ENCODE data around the gene ARHGAP40. TPM values are rescaled to one million over a fixed set of nuclear protein-coding genes. Genes with fewer than 3 reads are reported as not detected.
A peak's percentile ranks its signal among the peaks of the same experiment; 100 is the strongest.

The ARHGAP40 gene
- total and polyA plus RNA-seq, 2 of the 4 experiments (the other 2 are of a cell fraction), result not detected

DNA sequence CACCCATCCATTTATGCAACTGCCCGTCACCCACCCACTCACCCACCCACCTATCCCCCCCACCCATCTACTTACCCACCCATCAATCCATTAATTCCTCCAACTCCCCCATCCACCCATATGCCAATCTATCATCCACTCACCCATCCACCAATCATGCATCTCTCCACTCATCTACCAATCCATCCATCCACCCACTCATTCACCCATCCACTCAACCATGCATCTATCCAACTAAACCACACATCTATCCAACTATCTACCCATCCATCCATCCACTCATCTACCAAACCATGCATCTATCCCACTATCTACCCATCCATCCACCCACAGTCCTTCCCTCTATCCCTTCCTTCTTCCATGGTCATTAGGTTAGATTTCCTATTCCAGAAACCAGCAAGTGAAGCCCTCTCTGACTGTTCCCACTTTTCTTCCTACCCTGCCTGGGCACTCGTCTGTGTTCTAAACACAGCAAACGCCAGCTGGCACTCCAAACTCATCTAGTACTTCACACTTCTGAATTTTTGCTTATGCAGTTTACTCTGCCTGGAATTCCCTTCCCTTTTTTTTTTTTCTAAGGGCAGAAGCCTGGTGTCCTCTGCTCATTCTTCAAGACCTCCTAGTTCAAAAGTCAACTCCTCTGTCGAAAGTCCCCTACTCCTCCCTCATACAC is 43.1 kb downstream of the ARHGAP40 start:
- no peaks in the 10 kb centered on the region for H3K79me1 ChIP-seq (ENCODE audit: low read depth in 1 of 2, low read length in 2 of 2)
- no peaks in the 10 kb centered on the region for H3K4me1 ChIP-seq (ENCODE audit: control insufficient read depth, insufficient read depth, low read length)
- no TSS peak for BruUV-seq (replicated peaks)
- H3K9me3 ChIP-seq (ENCODE audit: control insufficient read depth, insufficient read depth, low read length), result no peaks in the 10 kb centered on the region
- no peak overlapping the region for H3K9ac ChIP-seq (ENCODE audit: low read depth, low read length)
- dilution Hi-C loops (cut with HindIII; ENCODE audit: low sequenced_read_pairs, unreplicated experiment) (no loop called here), in situ Hi-C loops (cut with MboI; ENCODE audit: low sequenced_read_pairs) (loop anchor here (5.0 to 10.0 kb wide), 4 partner anchors 90 to 400 kb away; no protein-coding TSS in a partner anchor), intact Hi-C loops (cut with micrococcal nuclease) (no loop called here)
- no peak overlapping the region for H3K4me2 ChIP-seq (ENCODE audit: low read depth, low read length)
- H3K56ac ChIP-seq (ENCODE audit: extremely low read depth, insufficient read depth, low read length), result no peak overlapping the region
- H2AK9ac ChIP-seq (replicated peaks; ENCODE audit: low read depth, low read length, poor library complexity), result peak overlapping the region; percentile 6
- no peak overlapping the region for H4K8ac ChIP-seq (ENCODE audit: low read depth in 2 of 2, low read length in 2 of 2)
- TF ChIP-seq SMC3 (IDR thresholded peaks at IDR 0.05; ENCODE audit: low read depth, low read length), result no peak
- TF ChIP-seq NFE2L2 (IDR thresholded peaks at IDR 0.05; ENCODE audit: low read depth, low read length), result no peak
- TF ChIP-seq MAFK (IDR thresholded peaks at IDR 0.05; ENCODE audit: low read depth, low read length), result no peak
- TF ChIP-seq RAD21 (IDR thresholded peaks at IDR 0.05; ENCODE audit: low read length), result no peak
- TF ChIP-seq MXI1 (IDR thresholded peaks at IDR 0.05; ENCODE audit: borderline replicate concordance, low read depth, low read length), result no peak
- no peak for TF ChIP-seq RFX5 (IDR thresholded peaks at IDR 0.05; ENCODE audit: low read depth, low read length)
- no peak for TF ChIP-seq CEBPB (IDR thresholded peaks at IDR 0.05; ENCODE audit: low read depth, low read length)
- TF ChIP-seq CHD1 (IDR thresholded peaks at IDR 0.05; ENCODE audit: low read depth, low read length), result no peak
- TF ChIP-seq MAZ (IDR thresholded peaks at IDR 0.05; ENCODE audit: borderline replicate concordance, low read depth, low read length), result no peak
- TF ChIP-seq POLR2A (IDR thresholded peaks at IDR 0.05; ENCODE audit: low read depth, low read length), result no peak
- no peak for TF ChIP-seq BHLHE40 (IDR thresholded peaks at IDR 0.05; ENCODE audit: low read depth, low read length)
- TF ChIP-seq, protein P1, sequence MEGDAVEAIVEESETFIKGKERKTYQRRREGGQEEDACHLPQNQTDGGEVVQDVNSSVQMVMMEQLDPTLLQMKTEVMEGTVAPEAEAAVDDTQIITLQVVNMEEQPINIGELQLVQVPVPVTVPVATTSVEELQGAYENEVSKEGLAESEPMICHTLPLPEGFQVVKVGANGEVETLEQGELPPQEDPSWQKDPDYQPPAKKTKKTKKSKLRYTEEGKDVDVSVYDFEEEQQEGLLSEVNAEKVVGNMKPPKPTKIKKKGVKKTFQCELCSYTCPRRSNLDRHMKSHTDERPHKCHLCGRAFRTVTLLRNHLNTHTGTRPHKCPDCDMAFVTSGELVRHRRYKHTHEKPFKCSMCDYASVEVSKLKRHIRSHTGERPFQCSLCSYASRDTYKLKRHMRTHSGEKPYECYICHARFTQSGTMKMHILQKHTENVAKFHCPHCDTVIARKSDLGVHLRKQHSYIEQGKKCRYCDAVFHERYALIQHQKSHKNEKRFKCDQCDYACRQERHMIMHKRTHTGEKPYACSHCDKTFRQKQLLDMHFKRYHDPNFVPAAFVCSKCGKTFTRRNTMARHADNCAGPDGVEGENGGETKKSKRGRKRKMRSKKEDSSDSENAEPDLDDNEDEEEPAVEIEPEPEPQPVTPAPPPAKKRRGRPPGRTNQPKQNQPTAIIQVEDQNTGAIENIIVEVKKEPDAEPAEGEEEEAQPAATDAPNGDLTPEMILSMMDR (conservative IDR thresholded peaks at IDR 0.05; ENCODE audit: low read depth, low read length), result no peak
- TF ChIP-seq, protein P2, sequence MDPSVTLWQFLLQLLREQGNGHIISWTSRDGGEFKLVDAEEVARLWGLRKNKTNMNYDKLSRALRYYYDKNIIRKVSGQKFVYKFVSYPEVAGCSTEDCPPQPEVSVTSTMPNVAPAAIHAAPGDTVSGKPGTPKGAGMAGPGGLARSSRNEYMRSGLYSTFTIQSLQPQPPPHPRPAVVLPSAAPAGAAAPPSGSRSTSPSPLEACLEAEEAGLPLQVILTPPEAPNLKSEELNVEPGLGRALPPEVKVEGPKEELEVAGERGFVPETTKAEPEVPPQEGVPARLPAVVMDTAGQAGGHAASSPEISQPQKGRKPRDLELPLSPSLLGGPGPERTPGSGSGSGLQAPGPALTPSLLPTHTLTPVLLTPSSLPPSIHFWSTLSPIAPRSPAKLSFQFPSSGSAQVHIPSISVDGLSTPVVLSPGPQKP (IDR thresholded peaks at IDR 0.05; ENCODE audit: borderline replicate concordance, low read depth, low read length), result no peak
- TF ChIP-seq RCOR1 (IDR thresholded peaks at IDR 0.05; ENCODE audit: insufficient replicate concordance, low read length), result no peak
- TF ChIP-seq FOS (IDR thresholded peaks at IDR 0.05; ENCODE audit: low read depth, low read length), result no peak
- no peaks in the 10 kb centered on the region for H3K36me3 ChIP-seq (ENCODE audit: control insufficient read depth, insufficient read depth, low read length)
- no peak overlapping the region for H2BK120ac ChIP-seq (ENCODE audit: low read depth, low read length)
- no peak overlapping the region for H3K23ac ChIP-seq (ENCODE audit: low read depth, low read length)
- no peak overlapping the region for H2BK20ac ChIP-seq (ENCODE audit: low read depth, low read length)
- no peak overlapping the region for H4K91ac ChIP-seq (ENCODE audit: insufficient read depth, low read depth, low read length)
- WGBS, 2 experiments (ENCODE audit: extremely low coverage in 2 of 2, insufficient read length in 1 of 2), result 7% methylated on average over 3 of the region's 4 CpGs; no CpG with 5 or more reads in 1 of the 2 experiments
- no peak overlapping the region for H3K4ac ChIP-seq (ENCODE audit: low read depth, low read length)
- no peaks in the 10 kb centered on the region for H4K20me1 ChIP-seq (ENCODE audit: insufficient read depth, low read length)
- H3K4me3 ChIP-seq (ENCODE audit: insufficient read depth, low read depth, low read length), result no peak overlapping the region
- H2AK5ac ChIP-seq (ENCODE audit: low read depth, low read length), result no peak overlapping the region
- CTCF ChIA-PET, result no interaction called here
- ATAC-seq (ENCODE audit: low read depth) (no peak), DNase-seq (no peak)
- peaks cover 45% of the 10 kb centered on the region for H3K27me3 ChIP-seq (ENCODE audit: control insufficient read depth, insufficient read depth, low read length)
- no peak overlapping the region for H2BK15ac ChIP-seq (ENCODE audit: low read depth, low read length)
- no peak overlapping the region for H3K18ac ChIP-seq (ENCODE audit: low read depth, low read length)
- no peak overlapping the region for H4K5ac ChIP-seq (ENCODE audit: low read depth, low read length)
- no peak overlapping the region for H3K27ac ChIP-seq (ENCODE audit: insufficient read depth, low read length)
- no peak overlapping the region for H2AFZ ChIP-seq (replicated peaks; ENCODE audit: low read length, poor library complexity)
- no peak overlapping the region for H3K14ac ChIP-seq (replicated peaks; ENCODE audit: low read depth, low read length)
- H3K9me1 ChIP-seq (ENCODE audit: insufficient read depth, low read length), result no peaks in the 10 kb centered on the region
- POLR2A ChIA-PET (ENCODE audit: unreplicated experiment), result no interaction called here
- no peak overlapping the region for H2BK5ac ChIP-seq (ENCODE audit: low read depth, low read length, poor library complexity, severe bottlenecking)

All from IMR-90 (cell line).